Measurements from ENCODE around the gene MPV17L2.

DNA sequence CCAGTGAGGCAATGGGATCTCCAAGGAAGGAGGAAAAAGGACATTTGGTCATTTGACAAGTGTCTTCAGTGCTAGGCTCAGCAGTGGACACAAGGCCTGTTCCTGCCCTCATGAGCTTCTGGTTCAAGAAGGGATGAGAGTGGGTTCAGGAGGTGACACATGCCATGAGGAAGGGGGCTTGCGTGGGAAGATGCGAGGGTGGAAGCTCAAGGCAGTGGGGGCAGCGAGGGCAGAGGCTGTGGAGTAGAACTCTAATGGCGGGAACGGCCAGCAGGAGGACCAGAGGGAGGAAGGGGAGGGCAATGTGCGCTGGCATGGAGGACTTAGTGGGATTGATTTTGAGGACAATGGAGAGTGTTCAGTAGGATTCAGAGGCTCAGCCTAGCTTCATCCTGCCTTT is 36.8 kb upstream of the MPV17L2 start:
- no peak for TF ChIP-seq POLR2A (IDR thresholded peaks at IDR 0.05)
- TF ChIP-seq, protein P1, sequence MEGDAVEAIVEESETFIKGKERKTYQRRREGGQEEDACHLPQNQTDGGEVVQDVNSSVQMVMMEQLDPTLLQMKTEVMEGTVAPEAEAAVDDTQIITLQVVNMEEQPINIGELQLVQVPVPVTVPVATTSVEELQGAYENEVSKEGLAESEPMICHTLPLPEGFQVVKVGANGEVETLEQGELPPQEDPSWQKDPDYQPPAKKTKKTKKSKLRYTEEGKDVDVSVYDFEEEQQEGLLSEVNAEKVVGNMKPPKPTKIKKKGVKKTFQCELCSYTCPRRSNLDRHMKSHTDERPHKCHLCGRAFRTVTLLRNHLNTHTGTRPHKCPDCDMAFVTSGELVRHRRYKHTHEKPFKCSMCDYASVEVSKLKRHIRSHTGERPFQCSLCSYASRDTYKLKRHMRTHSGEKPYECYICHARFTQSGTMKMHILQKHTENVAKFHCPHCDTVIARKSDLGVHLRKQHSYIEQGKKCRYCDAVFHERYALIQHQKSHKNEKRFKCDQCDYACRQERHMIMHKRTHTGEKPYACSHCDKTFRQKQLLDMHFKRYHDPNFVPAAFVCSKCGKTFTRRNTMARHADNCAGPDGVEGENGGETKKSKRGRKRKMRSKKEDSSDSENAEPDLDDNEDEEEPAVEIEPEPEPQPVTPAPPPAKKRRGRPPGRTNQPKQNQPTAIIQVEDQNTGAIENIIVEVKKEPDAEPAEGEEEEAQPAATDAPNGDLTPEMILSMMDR (IDR thresholded peaks at IDR 0.05) = no peak

Measured in adrenal gland (tissue), 5 donors.